ENCODE measurements around the gene FAM89B. TPM values are rescaled to one million over a fixed set of nuclear protein-coding genes. Genes with fewer than 3 reads are reported as not detected.

The FAM89B gene
- total and polyA plus RNA-seq, 2 of the 8 experiments (the other 6 are each of a cell fraction or from before 2014, with no cell fraction given) = 15.8 to 32.4 TPM

- no peak; the same call in 1 of the 2 replicates for TF ChIP-seq GABPA (IDR thresholded peaks at IDR 0.05; ENCODE audit: borderline replicate concordance, insufficient read depth, low read length)
- TF ChIP-seq SP1 (IDR thresholded peaks at IDR 0.05; ENCODE audit: low read depth, low read length) = no peak
- TF ChIP-seq ASH2L (IDR thresholded peaks at IDR 0.05; ENCODE audit: low read length) = peak; percentile 81
- TF ChIP-seq ZNF274 (IDR thresholded peaks at IDR 0.05; ENCODE audit: borderline replicate concordance, extremely low read depth, low read length) = no peak
- TF ChIP-seq NRF1 (IDR thresholded peaks at IDR 0.05; ENCODE audit: low read depth, low read length) = no peak
- no peak for TF ChIP-seq MAFK (IDR thresholded peaks at IDR 0.05; ENCODE audit: low read depth, low read length)
- TF ChIP-seq SAP30 (IDR thresholded peaks at IDR 0.05; ENCODE audit: insufficient read depth, insufficient replicate concordance, low read length) = no peak
- 0 out of 2 replicates have a peak, but pooled peaks have one; percentile 28 for TF ChIP-seq ATF3 (IDR thresholded peaks at IDR 0.05; ENCODE audit: insufficient read depth, low read depth, low read length)
- TF ChIP-seq TCF12 (IDR thresholded peaks at IDR 0.05; ENCODE audit: low read depth, low read length) = no peak
- no peak for TF ChIP-seq RFX5 (IDR thresholded peaks at IDR 0.05; ENCODE audit: borderline replicate concordance, low read depth, low read length)
- no peak for TF ChIP-seq HDAC2 (IDR thresholded peaks at IDR 0.05; ENCODE audit: borderline replicate concordance in 1 of 2, low read depth in 2 of 2, low read length in 2 of 2)
- TF ChIP-seq, protein P1, sequence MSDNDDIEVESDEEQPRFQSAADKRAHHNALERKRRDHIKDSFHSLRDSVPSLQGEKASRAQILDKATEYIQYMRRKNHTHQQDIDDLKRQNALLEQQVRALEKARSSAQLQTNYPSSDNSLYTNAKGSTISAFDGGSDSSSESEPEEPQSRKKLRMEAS (IDR thresholded peaks at IDR 0.05) = peak; percentile 52
- TF ChIP-seq CEBPB (IDR thresholded peaks at IDR 0.05; ENCODE audit: low read depth, low read length) = no peak
- TF ChIP-seq PHF8 (conservative IDR thresholded peaks at IDR 0.05; ENCODE audit: low read depth, low read length) = peak; percentile 99
- TF ChIP-seq RBBP5 (IDR thresholded peaks at IDR 0.05; ENCODE audit: borderline replicate concordance, low read depth, low read length) = peak; percentile 37; the same call in 1 of the 2 replicates
- no peak for TF ChIP-seq EZH2 (IDR thresholded peaks at IDR 0.05; ENCODE audit: low read depth, low read length, severe bottlenecking)
- no peak for TF ChIP-seq RNF2 (IDR thresholded peaks at IDR 0.05; ENCODE audit: borderline replicate concordance, low read depth, low read length, missing control alignments, poor library complexity, severe bottlenecking)
Observed at GRCh38 chr11:65524741-65525545, 47.4 kb upstream of the FAM89B start, which contains the start of gene SCYL1 (continued).

Measured in H1 (cell line).